Natural killer cell (primary cell): ENCODE data around the gene CAPN11. TPM values are rescaled to one million over a fixed set of nuclear protein-coding genes. Genes with fewer than 3 reads are reported as not detected.
A peak's percentile ranks its signal among the peaks of the same experiment; 100 is the strongest.

Experiments used
- ATAC-seq, 3 donors: fragments of 150-1000 bp in 2 of 3; fragments of 200-7000 bp in 1 of 3; cut with Tn5 transposase; 1 replicate in 1 of 3; 2 replicates in 2 of 3; pipeline ENCODE4 v1.10.0; 2021; ENCODE audit warnings: mild to moderate bottlenecking in 2 of 3, moderate library complexity in 2 of 3
- DNase-seq, 2 donors: peaks; one replicate each; pipeline versions ENCODE4 v3.0.0 to v3.0.0-alpha.2; 2013 to 2021; ENCODE audit warnings: mixed read lengths in 1 of 2
- H3K27ac ChIP-seq: one replicate; pipeline ENCODE4 v1.5.1; 2013; ENCODE audit warnings: mild to moderate bottlenecking, low read length
- H3K27me3 ChIP-seq: one replicate; pipeline ENCODE4 v1.6.1; 2013; ENCODE audit warnings: low read length; ENCODE audit not compliant: control insufficient read depth, insufficient read depth
- H3K36me3 ChIP-seq: one replicate; pipeline ENCODE4 v1.6.1; 2013; ENCODE audit warnings: low read length; ENCODE audit not compliant: control insufficient read depth, insufficient read depth
- H3K4me1 ChIP-seq: one replicate; pipeline ENCODE4 v1.6.1; 2013; ENCODE audit warnings: low read length; ENCODE audit not compliant: control insufficient read depth, insufficient read depth
- H3K4me3 ChIP-seq: one replicate; pipeline ENCODE4 v1.5.1; 2013; ENCODE audit warnings: low read length
- H3K9me3 ChIP-seq: one replicate; pipeline ENCODE4 v1.6.1; 2013; ENCODE audit warnings: low read length; ENCODE audit not compliant: control insufficient read depth, insufficient read depth
- H3K27ac Mint-ChIP-seq, 2 donors: one replicate each; pipeline ENCODE4 v1.8.0; 2022; ENCODE audit warnings: mild to moderate bottlenecking in 2 of 2, mixed read lengths in 2 of 2, moderate library complexity in 1 of 2
- H3K27me3 Mint-ChIP-seq, 2 donors: one replicate each; pipeline ENCODE4 v1.8.0; 2022; ENCODE audit warnings: low read depth in 2 of 2, mixed read lengths in 2 of 2
- H3K36me3 Mint-ChIP-seq: one replicate; pipeline ENCODE4 v1.8.0; 2022; ENCODE audit warnings: mixed read lengths
- H3K4me1 Mint-ChIP-seq, 2 donors: one replicate each; pipeline ENCODE4 v1.8.0; 2022; ENCODE audit warnings: mixed read lengths in 2 of 2
- H3K4me3 Mint-ChIP-seq: one replicate; pipeline ENCODE4 v1.8.0; 2022; ENCODE audit warnings: mild to moderate bottlenecking, moderate library complexity, mixed read lengths
- H3K9me3 Mint-ChIP-seq, 2 donors: one replicate each; pipeline ENCODE4 v1.8.0; 2022; ENCODE audit warnings: mixed read lengths in 2 of 2
- WGBS: methylation state at CpG from one replicate; pipeline ENCODE4 v1.1.7; 2013; ENCODE audit warnings: missing lambda C conversion rate; ENCODE audit not compliant: insufficient coverage; 5-methylcytosine and 5-hydroxymethylcytosine counted together
- intact Hi-C: fragments of 100-400 bp; cut with micrococcal nuclease; formaldehyde crosslinking; loops from one replicate; pipeline ENCODE4 v1.14.2; 2022
- total RNA-seq, 4 donors: library from RNA; stranded (reverse); fragments of 120-200 nt in 1 of 4; gene quantifications; one replicate each; pipeline versions ENCODE4 v1.2.3 to v1.2.4, GENCODE V29; 2013 to 2022
- TF ChIP-seq, protein P1 (sequence below): fragments of 200-600 bp; IDR thresholded peaks from one replicate; pipeline ENCODE4 v1.8.0; 2022; ENCODE audit warnings: antibody characterized with exemption

Gene CAPN11
- total RNA-seq, 3 donors from 2014 or later (not counting 1 experiment from before 2014, with no cell fraction given): not detected

DNA sequence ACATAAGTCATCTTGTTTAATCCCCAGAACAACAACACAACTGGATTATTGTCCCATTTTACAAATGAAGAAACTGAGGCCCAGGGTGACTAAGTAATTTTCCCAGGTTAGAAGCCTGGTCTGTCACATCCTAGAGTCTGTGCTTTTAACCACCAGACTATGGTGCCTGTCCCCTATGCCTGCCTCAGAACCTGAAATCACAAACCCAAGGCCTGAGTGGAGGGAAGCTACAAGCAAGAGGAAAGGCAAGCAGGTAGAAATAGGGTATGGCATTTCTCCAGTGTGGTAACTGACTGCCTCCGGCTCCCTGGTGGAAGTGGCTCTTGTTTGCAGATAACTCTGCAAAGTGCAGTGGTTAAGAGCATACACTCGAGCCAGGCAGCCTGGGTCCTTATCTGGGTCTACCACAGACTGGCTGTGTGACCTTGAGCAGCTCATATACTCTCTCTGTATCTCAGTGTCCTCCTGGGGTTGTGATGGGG, 28.7 kb upstream of the CAPN11 start:
- DNase-seq: no peak
- H3K4me1 Mint-ChIP-seq: peaks cover 30 to 40% of the 10 kb centered on the region in 2 donors
- H3K27ac Mint-ChIP-seq: peak overlapping the region in 1 of 2 donors; percentile 64
- Histone ChIP-seq H3K27me3 (no peaks in the 10 kb centered on the region), H3K27ac (no peak overlapping the region), H3K4me1 (peaks cover 25% of the 10 kb centered on the region), H3K9me3 (no peaks in the 10 kb centered on the region), H3K4me3 (no peak overlapping the region), H3K36me3 (peaks cover 4% of the 10 kb centered on the region)
- H3K36me3 Mint-ChIP-seq: no peaks in the 10 kb centered on the region
- no peaks in the 10 kb centered on the region for H3K27me3 Mint-ChIP-seq
- TF ChIP-seq, protein P1, sequence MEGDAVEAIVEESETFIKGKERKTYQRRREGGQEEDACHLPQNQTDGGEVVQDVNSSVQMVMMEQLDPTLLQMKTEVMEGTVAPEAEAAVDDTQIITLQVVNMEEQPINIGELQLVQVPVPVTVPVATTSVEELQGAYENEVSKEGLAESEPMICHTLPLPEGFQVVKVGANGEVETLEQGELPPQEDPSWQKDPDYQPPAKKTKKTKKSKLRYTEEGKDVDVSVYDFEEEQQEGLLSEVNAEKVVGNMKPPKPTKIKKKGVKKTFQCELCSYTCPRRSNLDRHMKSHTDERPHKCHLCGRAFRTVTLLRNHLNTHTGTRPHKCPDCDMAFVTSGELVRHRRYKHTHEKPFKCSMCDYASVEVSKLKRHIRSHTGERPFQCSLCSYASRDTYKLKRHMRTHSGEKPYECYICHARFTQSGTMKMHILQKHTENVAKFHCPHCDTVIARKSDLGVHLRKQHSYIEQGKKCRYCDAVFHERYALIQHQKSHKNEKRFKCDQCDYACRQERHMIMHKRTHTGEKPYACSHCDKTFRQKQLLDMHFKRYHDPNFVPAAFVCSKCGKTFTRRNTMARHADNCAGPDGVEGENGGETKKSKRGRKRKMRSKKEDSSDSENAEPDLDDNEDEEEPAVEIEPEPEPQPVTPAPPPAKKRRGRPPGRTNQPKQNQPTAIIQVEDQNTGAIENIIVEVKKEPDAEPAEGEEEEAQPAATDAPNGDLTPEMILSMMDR: no peak
- H3K9me3 Mint-ChIP-seq: no peaks in the 10 kb centered on the region
- intact Hi-C loops: no loop called here
- ATAC-seq: no peak
- peak overlapping the region; percentile 68 for H3K4me3 Mint-ChIP-seq
- 67% methylated on average over 2 of the region's 2 CpGs for WGBS

DNA sequence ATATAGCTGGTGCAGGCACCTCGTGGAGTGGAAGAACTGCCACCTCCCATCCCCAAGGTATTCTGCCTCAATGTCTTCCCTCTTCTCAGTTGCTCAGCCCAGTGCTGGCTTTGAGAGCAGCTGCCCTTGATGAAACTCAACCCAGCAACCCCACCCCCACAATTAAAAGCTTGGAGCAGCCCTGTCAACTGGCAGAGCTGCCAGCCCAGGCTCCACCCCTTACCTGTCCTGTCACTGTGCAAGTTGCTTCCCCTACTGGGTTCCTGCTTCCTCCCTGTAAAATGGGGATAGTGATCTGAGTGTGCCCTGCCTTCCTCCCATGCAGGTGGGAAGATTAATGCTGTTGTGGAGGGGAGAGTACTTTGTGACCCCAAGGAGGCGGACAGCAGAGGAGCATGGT, 26.7 kb upstream of the CAPN11 start:
- no peak for DNase-seq
- peaks cover 10% of the 10 kb centered on the region for H3K4me1 ChIP-seq
- H3K27ac ChIP-seq: no peak overlapping the region
- TF ChIP-seq, protein P1: no peak
- no peaks in the 10 kb centered on the region for H3K27me3 ChIP-seq
- 85% methylated on average over 1 of the region's 2 CpGs for WGBS
- Mint-ChIP-seq H3K36me3 (no peaks in the 10 kb centered on the region), H3K9me3 (no peaks in the 10 kb centered on the region), H3K4me3 (no peak overlapping the region), H3K27ac (no peak overlapping the region), H3K4me1 (peaks cover 13 to 25% of the 10 kb centered on the region in 2 donors), H3K27me3 (no peaks in the 10 kb centered on the region)
- H3K4me3 ChIP-seq: no peak overlapping the region
- ATAC-seq: no peak
- no peaks in the 10 kb centered on the region for H3K9me3 ChIP-seq
- intact Hi-C loops: no loop called here
- peaks cover 4% of the 10 kb centered on the region for H3K36me3 ChIP-seq

DNA sequence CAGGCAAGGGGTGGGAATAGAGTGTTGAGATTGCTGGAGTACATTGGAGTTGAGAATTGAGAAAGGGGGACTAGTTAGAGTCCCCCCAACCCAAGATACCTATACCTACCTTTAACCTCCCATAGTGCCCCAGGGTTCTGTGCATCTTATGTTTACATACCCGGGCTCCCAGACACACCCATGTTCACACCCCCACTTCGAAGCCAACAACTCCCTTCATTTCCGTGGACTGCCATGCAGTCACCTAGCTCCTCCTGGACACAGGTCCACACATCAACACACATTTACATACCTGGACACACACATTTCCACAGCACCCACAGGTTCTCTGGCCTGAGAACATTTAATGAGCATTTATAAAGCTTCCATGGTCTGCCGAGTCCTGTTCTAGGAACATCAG, 26.1 kb upstream of the CAPN11 start:
- DNase-seq: no peak
- WGBS: 95% methylated on average over 4 of the region's 4 CpGs
- ATAC-seq: no peak
- intact Hi-C loops: no loop called here
- TF ChIP-seq, protein P1: no peak
- H3K27me3 Mint-ChIP-seq: no peaks in the 10 kb centered on the region
- no peaks in the 10 kb centered on the region for H3K36me3 Mint-ChIP-seq
- H3K9me3 Mint-ChIP-seq: no peaks in the 10 kb centered on the region
- H3K27ac Mint-ChIP-seq: no peak overlapping the region
- Histone ChIP-seq H3K4me1 (peaks cover 10% of the 10 kb centered on the region), H3K27me3 (no peaks in the 10 kb centered on the region), H3K36me3 (peaks cover 4% of the 10 kb centered on the region), H3K27ac (no peak overlapping the region), H3K4me3 (no peak overlapping the region), H3K9me3 (no peaks in the 10 kb centered on the region)
- no peak overlapping the region for H3K4me3 Mint-ChIP-seq
- peaks cover 13 to 25% of the 10 kb centered on the region in 2 donors for H3K4me1 Mint-ChIP-seq
